Stimulated activated naive CD8-positive, alpha-beta T cell treated with anti-CD3 and anti-CD28 coated beads, Interleukin-15, Interleukin-2, amounts not matched to agents 100 ng/mL and 50 ng/mL, for 24 hours (primary cell): ENCODE measurements around the gene CDH4.

ENCODE experiments used
- H3K27ac Mint-ChIP-seq: one replicate; pipeline ENCODE4 v1.8.0; 2021; ENCODE audit warnings: mild to moderate bottlenecking, mixed read lengths
- H3K27me3 Mint-ChIP-seq: one replicate; pipeline ENCODE4 v1.8.0; 2021; ENCODE audit warnings: mixed read lengths
- H3K36me3 Mint-ChIP-seq: one replicate; pipeline ENCODE4 v1.8.0; 2021; ENCODE audit warnings: low read depth, mixed read lengths
- H3K4me1 Mint-ChIP-seq: one replicate; pipeline ENCODE4 v1.8.0; 2021; ENCODE audit warnings: low read depth, mixed read lengths
- H3K4me3 Mint-ChIP-seq: one replicate; pipeline ENCODE4 v1.8.0; 2021; ENCODE audit warnings: mild to moderate bottlenecking, mixed read lengths
- H3K9me3 Mint-ChIP-seq: one replicate; pipeline ENCODE4 v1.8.0; 2021; ENCODE audit warnings: mixed read lengths

CDH4 gene

GRCh38 chr20:61823242-61823641, 571.2 kb downstream of the CDH4 start:
- peaks cover 5% of the 10 kb centered on the region for H3K9me3 Mint-ChIP-seq
- no peak overlapping the region for H3K4me3 Mint-ChIP-seq
- no peaks in the 10 kb centered on the region for H3K36me3 Mint-ChIP-seq
- H3K4me1 Mint-ChIP-seq = no peaks in the 10 kb centered on the region
- H3K27ac Mint-ChIP-seq = no peak overlapping the region
- H3K27me3 Mint-ChIP-seq = no peaks in the 10 kb centered on the region

GRCh38 chr20:61828891-61829290, 576.8 kb downstream of the CDH4 start:
- Mint-ChIP-seq H3K36me3 (no peaks in the 10 kb centered on the region), H3K9me3 (no peaks in the 10 kb centered on the region), H3K27ac (no peak overlapping the region), H3K27me3 (no peaks in the 10 kb centered on the region), H3K4me1 (no peaks in the 10 kb centered on the region), H3K4me3 (no peak overlapping the region)

- H3K27ac Mint-ChIP-seq = no peak overlapping the region
- no peaks in the 10 kb centered on the region for H3K4me1 Mint-ChIP-seq
- H3K4me3 Mint-ChIP-seq = no peak overlapping the region
- no peaks in the 10 kb centered on the region for H3K9me3 Mint-ChIP-seq
- no peaks in the 10 kb centered on the region for H3K27me3 Mint-ChIP-seq
- no peaks in the 10 kb centered on the region for H3K36me3 Mint-ChIP-seq
Observed at GRCh38 chr20:61829526-61829925, 577.5 kb downstream of the CDH4 start.

GRCh38 chr20:61830241-61830930, 578.3 kb downstream of the CDH4 start:
- Mint-ChIP-seq H3K36me3 (no peaks in the 10 kb centered on the region), H3K9me3 (no peaks in the 10 kb centered on the region), H3K27ac (no peak overlapping the region), H3K4me3 (no peak overlapping the region), H3K27me3 (no peaks in the 10 kb centered on the region), H3K4me1 (no peaks in the 10 kb centered on the region)

GRCh38 chr20:61830991-61831390, 578.9 kb downstream of the CDH4 start:
- Mint-ChIP-seq H3K36me3 (no peaks in the 10 kb centered on the region), H3K27ac (no peak overlapping the region), H3K4me1 (no peaks in the 10 kb centered on the region), H3K4me3 (no peak overlapping the region), H3K9me3 (no peaks in the 10 kb centered on the region), H3K27me3 (no peaks in the 10 kb centered on the region)

- Mint-ChIP-seq H3K9me3 (no peaks in the 10 kb centered on the region), H3K27me3 (no peaks in the 10 kb centered on the region), H3K4me3 (no peak overlapping the region), H3K27ac (no peak overlapping the region), H3K36me3 (no peaks in the 10 kb centered on the region), H3K4me1 (no peaks in the 10 kb centered on the region)
Observed at GRCh38 chr20:61832181-61832580, 580.1 kb downstream of the CDH4 start.

GRCh38 chr20:61833807-61834610, 581.9 kb downstream of the CDH4 start:
- Mint-ChIP-seq H3K4me1 (no peaks in the 10 kb centered on the region), H3K9me3 (no peaks in the 10 kb centered on the region), H3K4me3 (no peak overlapping the region), H3K36me3 (no peaks in the 10 kb centered on the region), H3K27ac (no peak overlapping the region), H3K27me3 (no peaks in the 10 kb centered on the region)

GRCh38 chr20:61835301-61835700, 583.2 kb downstream of the CDH4 start:
- Mint-ChIP-seq H3K27me3 (no peaks in the 10 kb centered on the region), H3K27ac (no peak overlapping the region), H3K9me3 (no peaks in the 10 kb centered on the region), H3K4me1 (no peaks in the 10 kb centered on the region), H3K4me3 (no peak overlapping the region), H3K36me3 (no peaks in the 10 kb centered on the region)

GRCh38 chr20:61835791-61836350, 583.8 kb downstream of the CDH4 start:
- Mint-ChIP-seq H3K36me3 (no peaks in the 10 kb centered on the region), H3K4me1 (no peaks in the 10 kb centered on the region)

GRCh38 chr20:61837200-61837599, 585.1 kb downstream of the CDH4 start:
- no peaks in the 10 kb centered on the region for H3K4me1 Mint-ChIP-seq
- no peaks in the 10 kb centered on the region for H3K27me3 Mint-ChIP-seq
- no peaks in the 10 kb centered on the region for H3K36me3 Mint-ChIP-seq
- no peak overlapping the region for H3K4me3 Mint-ChIP-seq
- H3K9me3 Mint-ChIP-seq = no peaks in the 10 kb centered on the region
- H3K27ac Mint-ChIP-seq = no peak overlapping the region

More at GRCh38 chr20:61835791-61836350, 583.8 kb downstream of the CDH4 start:
- no peaks in the 10 kb centered on the region for H3K9me3 Mint-ChIP-seq
- H3K27ac Mint-ChIP-seq = no peak overlapping the region
- H3K4me3 Mint-ChIP-seq = no peak overlapping the region
- no peaks in the 10 kb centered on the region for H3K27me3 Mint-ChIP-seq

- Mint-ChIP-seq H3K9me3 (no peaks in the 10 kb centered on the region), H3K4me3 (no peak overlapping the region), H3K36me3 (no peaks in the 10 kb centered on the region), H3K27me3 (no peaks in the 10 kb centered on the region), H3K27ac (no peak overlapping the region), H3K4me1 (no peaks in the 10 kb centered on the region)
Observed at GRCh38 chr20:61839223-61839911, 587.3 kb downstream of the CDH4 start.

- Mint-ChIP-seq H3K27ac (no peak overlapping the region), H3K36me3 (no peaks in the 10 kb centered on the region), H3K9me3 (no peaks in the 10 kb centered on the region), H3K27me3 (no peaks in the 10 kb centered on the region), H3K4me1 (no peaks in the 10 kb centered on the region), H3K4me3 (no peak overlapping the region)
Observed at GRCh38 chr20:61839912-61840778, 588.1 kb downstream of the CDH4 start.

GRCh38 chr20:61840779-61841455, 588.9 kb downstream of the CDH4 start:
- Mint-ChIP-seq H3K27ac (no peak overlapping the region), H3K9me3 (no peaks in the 10 kb centered on the region), H3K36me3 (no peaks in the 10 kb centered on the region), H3K4me1 (no peaks in the 10 kb centered on the region), H3K4me3 (no peak overlapping the region), H3K27me3 (no peaks in the 10 kb centered on the region)

GRCh38 chr20:61841551-61841950, 589.5 kb downstream of the CDH4 start:
- no peaks in the 10 kb centered on the region for H3K27me3 Mint-ChIP-seq
- no peaks in the 10 kb centered on the region for H3K9me3 Mint-ChIP-seq
- no peak overlapping the region for H3K27ac Mint-ChIP-seq
- no peaks in the 10 kb centered on the region for H3K4me1 Mint-ChIP-seq
- no peaks in the 10 kb centered on the region for H3K36me3 Mint-ChIP-seq
- no peak overlapping the region for H3K4me3 Mint-ChIP-seq
